PFSK-1 (cell line): ENCODE data around the gene TTLL10.

Source experiments
- FOXP2 ChIP-seq: optimal IDR thresholded peaks from 2 replicates; pipeline ENCODE3; 2011; ENCODE audit warnings: borderline replicate concordance, control low read depth, inconsistent platforms; ENCODE audit not compliant: insufficient read depth; ENCODE audit errors: extremely low read length, extremely low read depth
- POLR2AphosphoS5 ChIP-seq: IDR thresholded peaks from 2 replicates; pipeline ENCODE4 v1.6.1; 2012; ENCODE audit warnings: low read depth, mild to moderate bottlenecking, control low read depth, low read length, moderate library complexity
- REST ChIP-seq, 2 experiments: IDR thresholded peaks; 2 replicates each; pipeline versions ENCODE4 v1.6.1 to v1.8.0; 2011 to 2012; ENCODE audit warnings: low read depth in 2 of 2, low read length in 2 of 2, control low read depth in 1 of 2, inconsistent platforms in 1 of 2, mild to moderate bottlenecking in 1 of 2, moderate library complexity in 1 of 2; ENCODE audit not compliant: insufficient read depth in 1 of 2
- SIN3A ChIP-seq: IDR thresholded peaks from 2 replicates; pipeline ENCODE4 v1.6.1; 2012; ENCODE audit warnings: mild to moderate bottlenecking, low read length, moderate library complexity, borderline replicate concordance; ENCODE audit not compliant: insufficient read depth
- TAF1 ChIP-seq: IDR thresholded peaks from 2 replicates; pipeline ENCODE4 v1.6.1; 2012; ENCODE audit warnings: low read length, control low read depth, borderline replicate concordance; ENCODE audit not compliant: insufficient read depth

Gene TTLL10

GRCh38 chr1:1127551-1128451 is 45.9 kb upstream of the TTLL10 start:
- no peak for TF ChIP-seq POLR2AphosphoS5
- TF ChIP-seq SIN3A, result no peak
- no peak for TF ChIP-seq TAF1
- TF ChIP-seq REST (IDR thresholded peaks at IDR 0.05; ENCODE audit: insufficient read depth in 1 of 2, low read depth in 2 of 2, low read length in 2 of 2), result no peak
- no peak for TF ChIP-seq FOXP2

- TF ChIP-seq REST (IDR thresholded peaks at IDR 0.05; ENCODE audit: insufficient read depth in 1 of 2, low read depth in 2 of 2, low read length in 2 of 2) (no peak), FOXP2 (no peak), TAF1 (no peak), POLR2AphosphoS5 (no peak), SIN3A (no peak)
These were observed 45.1 kb upstream of the TTLL10 start for GRCh38 chr1:1128454-1129139.

GRCh38 chr1:1129381-1129821 is 44.3 kb upstream of the TTLL10 start:
- TF ChIP-seq POLR2AphosphoS5 (no peak), SIN3A (no peak), TAF1 (no peak), REST (IDR thresholded peaks at IDR 0.05; ENCODE audit: insufficient read depth in 1 of 2, low read depth in 2 of 2, low read length in 2 of 2) (no peak), FOXP2 (no peak)

GRCh38 chr1:1130206-1131120 is 43.2 kb upstream of the TTLL10 start:
- no peak for TF ChIP-seq POLR2AphosphoS5
- no peak for TF ChIP-seq TAF1
- TF ChIP-seq REST (IDR thresholded peaks at IDR 0.05; ENCODE audit: insufficient read depth in 1 of 2, low read depth in 2 of 2, low read length in 2 of 2), result no peak
